HG02678 (cell line): ENCODE data around the gene ZBTB40.

Source experiments
- ATAC-seq: cut with Tn5 transposase; IDR thresholded peaks from one replicate; pipeline ENCODE4 v1.9.1; 2021; ENCODE audit warnings: mild to moderate bottlenecking, moderate library complexity; ENCODE audit not compliant: unreplicated experiment

The ZBTB40 gene

DNA sequence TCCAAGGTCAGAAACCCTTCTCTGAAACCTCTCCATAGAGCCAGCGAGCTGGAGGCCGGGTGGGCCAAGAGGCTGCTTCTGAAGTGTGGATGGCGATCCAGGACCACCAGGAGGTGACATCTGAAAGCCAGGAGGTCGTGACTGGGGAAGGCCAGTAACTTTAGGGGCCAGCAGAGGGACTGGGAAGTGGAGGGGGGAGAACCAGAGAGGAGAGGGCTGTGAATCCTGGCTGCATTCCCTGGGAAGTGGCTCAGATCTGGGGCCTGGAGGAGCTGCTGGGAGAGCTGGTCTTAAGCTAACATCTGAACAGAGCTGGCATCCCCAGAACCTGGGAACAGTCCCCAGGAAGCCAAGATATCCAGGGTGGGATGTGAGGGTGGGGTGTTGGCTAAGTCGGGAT lies 100.4 kb downstream of the ZBTB40 start:
- ATAC-seq = no peak

DNA sequence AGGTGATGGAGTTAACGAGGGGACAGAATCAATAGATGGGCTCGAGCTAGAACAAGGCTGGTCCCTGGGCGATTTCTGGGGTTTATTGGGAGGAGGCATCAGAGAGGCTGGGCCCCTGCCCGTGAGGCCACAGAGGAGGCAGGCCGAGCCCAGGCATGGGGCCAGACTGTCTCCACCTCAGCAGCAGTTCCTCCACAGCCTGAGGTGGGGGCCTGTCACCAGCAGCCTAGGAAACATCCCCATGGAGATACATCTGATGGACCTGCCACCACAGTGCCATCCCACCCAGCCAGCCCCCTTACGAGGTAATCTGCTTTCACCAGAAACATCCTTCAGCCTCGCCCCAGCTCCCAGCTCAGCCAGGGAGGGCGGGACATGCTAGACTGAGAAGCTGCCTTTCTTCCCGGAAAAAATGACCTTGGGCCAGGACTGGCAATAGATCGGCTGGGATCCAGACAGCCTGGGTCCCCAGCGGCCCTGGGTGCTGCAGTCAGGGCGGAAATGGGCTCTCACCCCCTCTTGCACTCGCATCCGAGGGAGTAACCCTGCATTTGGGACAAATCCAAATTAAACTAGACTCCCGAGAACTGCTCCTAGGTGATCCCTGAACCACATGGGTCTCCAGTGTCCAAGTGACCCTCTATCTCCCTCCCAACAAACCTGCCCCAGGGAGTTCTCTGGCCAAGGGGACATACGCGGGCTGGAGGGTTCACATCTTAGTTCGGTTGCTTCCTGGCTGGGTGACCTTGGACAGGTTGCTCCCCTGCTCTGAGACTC lies 101.6 kb downstream of the ZBTB40 start:
- ATAC-seq = no peak

DNA sequence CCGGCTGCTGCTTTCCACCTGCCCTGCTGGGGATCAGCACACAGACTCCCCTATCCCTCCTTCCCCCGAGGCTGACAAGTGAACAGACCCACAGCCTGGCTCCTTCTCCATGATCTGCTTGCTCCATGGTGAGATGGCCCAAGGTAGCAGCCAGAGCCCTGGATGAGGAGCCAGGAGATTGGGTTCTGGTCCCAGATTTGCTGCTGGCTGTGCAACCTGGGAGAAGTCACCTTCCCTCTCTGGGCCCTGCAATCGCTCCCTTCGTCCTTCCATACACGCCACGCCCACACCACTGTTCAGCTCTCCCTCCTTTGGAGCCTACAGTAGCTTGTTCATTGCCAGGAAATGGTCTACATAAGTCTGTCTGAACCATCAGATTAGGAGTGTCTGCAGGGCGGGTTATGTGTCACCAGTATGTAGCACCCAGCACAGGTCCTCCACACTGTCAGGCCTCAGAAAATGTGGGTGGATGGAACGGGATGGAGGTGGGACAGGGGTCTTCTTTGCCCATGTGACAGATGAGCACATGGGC lies 102.4 kb downstream of the ZBTB40 start:
- ATAC-seq = no peak

DNA sequence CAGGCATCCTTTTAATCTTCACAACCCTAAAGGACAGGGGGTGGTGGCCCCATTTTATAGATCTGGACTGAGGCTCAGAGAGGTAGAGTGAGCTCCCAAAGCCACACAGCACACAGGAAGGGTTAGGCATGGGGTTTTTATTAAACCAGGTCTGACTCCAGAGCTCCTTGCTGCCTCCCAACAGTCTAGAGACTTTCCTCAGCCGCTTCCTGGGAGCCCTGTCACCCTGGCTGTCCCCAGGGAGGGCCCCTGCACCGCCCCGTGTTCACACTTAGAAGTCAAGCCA lies 103.7 kb downstream of the ZBTB40 start:
- ATAC-seq = no peak

DNA sequence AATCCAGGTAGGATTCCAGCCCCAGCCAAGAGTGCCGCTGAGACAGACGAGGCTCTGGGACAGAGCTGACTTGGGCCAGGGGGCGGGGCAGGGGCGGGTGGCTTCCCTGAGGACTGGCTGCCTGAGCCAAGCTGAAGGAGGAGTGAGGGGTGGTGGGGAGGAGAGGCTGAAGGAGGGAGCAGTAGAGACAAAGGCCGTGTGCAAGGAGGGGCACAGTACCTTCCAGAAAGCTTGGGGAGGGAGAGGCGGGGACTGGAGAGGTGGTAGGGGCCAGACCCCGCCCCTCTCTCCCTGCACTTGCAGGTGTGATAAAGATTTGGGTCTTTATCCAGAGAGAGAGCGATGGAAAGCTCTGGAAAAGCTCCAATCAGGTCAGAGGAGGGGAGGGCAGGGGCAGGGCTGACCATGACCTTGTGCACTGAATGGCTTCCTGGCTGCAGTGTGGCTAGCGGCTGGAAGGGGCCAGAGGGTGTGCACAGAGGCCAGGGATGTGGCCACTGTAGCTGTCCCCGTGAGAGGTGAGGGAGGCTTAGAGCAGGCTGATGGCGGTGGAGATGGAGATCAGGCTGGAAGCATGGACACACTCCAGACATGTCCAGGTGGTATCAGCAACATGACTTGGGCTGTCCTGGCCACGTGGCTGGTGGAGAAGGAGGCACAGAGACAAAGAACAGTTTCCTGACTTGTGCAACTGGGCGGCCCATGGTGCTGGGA lies 104.9 kb downstream of the ZBTB40 start:
- no peak for ATAC-seq

DNA sequence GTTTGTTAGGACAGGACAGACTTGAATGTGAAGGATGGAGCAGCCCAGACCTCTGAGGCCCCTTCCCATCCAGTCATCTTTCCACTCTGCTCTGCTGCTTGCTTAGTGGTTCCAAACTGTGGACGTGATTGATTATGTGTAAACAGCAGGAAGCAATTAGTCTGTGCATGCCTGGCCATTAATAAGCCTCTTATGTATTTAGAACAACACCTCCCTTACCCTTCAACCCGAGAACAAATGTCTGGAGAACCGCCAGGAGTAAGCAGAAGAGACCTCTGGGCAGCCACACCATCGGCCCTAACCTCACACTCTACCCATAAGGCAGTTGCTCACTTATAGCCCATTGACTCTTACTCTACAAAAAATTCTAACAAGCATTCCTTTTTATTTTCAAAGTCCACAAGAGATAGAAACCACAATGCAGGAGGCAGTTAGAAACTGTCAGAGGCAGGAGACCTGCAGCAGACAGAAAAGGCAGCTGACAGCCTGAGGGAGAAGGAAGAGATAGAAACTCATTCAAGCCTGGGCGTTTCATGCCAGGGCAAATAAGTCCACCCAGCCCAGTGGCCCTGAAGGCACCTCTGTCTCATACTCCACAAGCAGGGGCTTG lies 105.8 kb downstream of the ZBTB40 start:
- ATAC-seq = no peak

DNA sequence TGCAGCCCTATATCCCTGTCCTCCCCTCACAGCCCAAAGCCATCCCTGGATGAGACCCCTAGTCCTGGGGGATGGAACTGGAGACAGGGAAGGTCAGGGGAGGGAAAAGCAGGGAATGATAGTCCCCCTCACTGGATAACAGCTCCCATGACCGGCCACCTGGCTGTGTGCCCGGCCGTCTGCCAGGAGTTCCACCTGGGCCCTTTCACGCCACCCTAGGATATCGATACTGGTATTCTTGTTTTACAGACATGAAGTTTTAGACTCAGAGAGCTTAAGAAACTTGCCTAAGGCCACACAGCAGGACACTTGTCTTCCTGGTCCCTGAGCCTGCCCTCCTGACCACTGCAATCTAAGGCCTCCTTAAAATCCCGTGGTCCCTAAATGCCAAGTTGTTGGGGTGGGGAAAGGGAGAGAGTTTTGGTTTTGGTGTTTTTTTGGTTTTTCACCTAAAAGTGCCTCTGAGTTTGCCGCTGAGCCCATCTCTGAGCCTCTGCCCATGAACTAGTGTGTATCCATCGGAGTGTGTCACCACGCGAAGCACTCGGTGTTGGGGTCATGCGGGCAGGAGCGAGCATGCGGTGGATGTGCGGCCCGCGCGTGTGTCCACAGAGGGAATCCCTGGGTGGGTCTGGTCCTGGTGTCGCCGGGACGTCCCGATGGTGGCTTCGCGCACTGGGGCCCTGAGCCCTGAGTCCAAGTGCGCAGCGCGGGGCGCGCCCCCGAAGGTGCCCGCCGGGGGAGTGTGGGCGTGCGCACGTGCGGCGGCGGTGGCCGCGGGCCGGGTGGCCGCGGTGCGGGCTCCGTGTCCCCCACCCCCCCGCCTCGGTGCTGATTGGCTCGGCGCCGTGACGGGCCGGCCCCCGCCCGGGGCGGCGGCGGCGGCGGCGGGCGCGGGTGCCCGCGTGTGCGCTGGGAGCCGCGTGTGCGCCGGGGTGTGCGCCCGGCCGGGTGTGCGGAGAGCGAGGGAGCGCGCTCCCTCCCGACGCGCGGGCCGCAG lies 111.2 kb downstream of the ZBTB40 start, which contains the start of gene EPHA8:
Gene EPHA8, plus strand, starts transcription at position 906 of the 1,000 bp plus-strand sequence. CDS start 147 bp downstream, outside the sequence.
- no peak for ATAC-seq

DNA sequence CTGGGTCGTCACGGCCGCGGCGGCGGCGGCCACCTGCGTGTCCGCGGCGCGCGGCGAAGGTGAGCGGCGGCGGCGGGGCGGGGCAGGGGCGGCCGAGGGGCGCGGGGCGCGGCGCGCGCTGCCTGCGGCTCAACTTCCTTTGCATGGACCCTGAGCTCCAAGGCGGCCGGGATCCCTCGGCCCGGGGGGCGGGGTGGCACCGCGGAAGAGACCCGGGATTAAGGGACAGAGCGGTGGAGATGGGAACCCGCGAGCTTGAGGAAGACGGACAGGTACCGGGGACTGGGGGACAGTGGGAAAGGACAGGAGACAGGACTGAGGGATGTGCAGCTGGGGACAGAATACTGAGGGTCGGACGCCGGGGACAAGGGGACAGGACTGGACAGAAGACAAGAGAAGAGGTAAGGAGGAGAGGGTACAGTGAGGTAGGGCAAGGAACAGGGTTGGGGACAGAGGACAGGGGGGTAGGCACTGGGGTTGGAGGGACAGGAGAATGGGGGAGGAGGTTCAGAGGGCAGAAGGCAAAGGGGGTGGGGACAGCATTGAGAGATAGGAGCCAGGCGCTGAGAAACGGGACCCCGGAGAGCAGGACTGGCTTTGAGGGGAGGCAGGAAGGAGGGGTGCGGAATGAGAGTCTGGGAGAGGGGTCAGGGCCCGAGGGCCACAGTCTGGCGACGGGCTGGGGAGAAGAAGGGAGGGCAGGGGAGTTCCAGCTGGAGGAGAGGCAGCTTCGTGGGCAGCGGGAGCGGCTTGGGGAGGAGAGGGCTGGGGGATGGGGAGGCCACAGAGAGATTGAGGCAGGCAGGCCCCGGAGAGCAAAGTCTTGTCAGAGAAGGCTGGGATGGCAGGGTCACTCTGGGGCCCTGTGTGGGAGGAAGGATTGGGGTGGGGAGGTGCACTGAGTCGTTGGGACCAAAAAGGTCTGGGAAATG lies 112.3 kb downstream of the ZBTB40 start:
- no peak for ATAC-seq

DNA sequence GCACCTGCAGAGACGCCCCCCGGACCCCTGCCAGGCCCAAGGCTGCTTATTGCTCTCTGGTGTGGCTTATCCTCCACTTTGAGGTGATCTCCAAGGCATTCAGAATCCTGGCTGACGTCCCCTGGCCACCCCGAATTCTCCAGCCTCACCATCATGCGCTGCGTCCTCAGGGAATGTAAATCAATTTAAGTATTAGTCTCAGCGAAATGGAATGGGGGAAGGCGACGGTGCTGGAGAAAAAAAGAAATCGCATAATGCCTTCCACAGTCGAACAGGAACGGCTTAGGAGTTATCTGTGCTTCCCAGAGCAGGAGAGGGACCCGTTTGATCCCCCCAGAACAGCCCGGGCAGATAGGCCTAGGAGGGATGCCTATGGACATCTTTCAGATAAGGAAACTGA lies 114.5 kb downstream of the ZBTB40 start:
- ATAC-seq = no peak

DNA sequence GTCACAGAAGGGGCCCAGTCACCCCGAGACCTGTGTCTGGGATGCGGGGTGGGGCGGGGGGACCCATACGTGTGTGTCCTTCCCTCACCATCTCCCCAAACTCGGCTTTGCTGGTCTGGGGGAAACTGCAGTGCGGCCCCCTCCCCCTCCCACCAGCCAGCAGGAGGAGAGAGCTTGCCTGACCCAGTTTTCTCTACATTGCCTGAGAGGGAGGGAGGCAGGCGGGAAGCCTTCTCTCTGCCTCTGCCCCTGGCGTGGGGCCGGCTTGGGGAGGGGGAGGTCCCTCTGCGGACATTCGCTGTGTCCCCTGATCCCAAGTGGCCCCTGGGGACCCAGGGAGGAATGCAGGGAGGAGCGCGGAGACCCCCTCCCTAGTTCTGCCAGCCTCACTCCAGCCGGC lies 115.5 kb downstream of the ZBTB40 start:
- no peak for ATAC-seq

DNA sequence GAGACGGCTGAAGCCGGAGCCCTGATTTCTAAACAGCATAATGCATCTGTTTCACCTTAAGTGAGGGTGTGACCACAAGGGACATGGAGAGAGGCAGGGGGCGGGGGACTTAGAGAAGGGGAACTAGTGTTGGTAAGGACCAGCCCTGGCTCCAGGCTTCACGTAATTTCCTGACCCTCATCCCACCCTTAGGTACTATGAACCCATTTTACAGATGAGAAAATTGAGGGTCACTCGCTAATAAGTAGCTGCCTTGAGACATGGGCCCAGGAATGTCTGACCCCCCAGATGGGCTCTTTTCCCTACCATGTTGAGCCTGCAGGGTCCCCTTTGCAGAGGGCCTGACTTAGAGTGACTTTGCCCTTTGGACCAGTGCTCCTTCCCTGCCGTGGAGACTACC lies 116.3 kb downstream of the ZBTB40 start:
- no peak for ATAC-seq

DNA sequence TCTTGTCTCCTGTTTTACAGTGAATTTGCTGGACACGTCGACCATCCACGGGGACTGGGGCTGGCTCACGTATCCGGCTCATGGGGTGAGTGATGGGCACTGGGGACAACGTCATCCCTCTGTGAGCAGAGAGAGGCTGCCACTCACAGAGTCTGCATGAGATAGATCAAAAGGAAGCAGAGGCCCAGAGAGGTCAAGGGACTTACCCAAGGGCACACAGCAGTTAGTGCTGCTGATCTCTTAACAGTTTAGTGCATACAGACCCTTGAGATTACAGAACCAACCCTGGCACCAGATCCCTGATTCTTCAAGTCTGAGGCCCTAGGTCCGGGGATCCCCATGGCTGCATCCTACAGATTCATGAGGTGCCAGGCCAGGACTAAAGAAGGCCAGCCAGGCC lies 117.6 kb downstream of the ZBTB40 start:
- ATAC-seq = no peak

DNA sequence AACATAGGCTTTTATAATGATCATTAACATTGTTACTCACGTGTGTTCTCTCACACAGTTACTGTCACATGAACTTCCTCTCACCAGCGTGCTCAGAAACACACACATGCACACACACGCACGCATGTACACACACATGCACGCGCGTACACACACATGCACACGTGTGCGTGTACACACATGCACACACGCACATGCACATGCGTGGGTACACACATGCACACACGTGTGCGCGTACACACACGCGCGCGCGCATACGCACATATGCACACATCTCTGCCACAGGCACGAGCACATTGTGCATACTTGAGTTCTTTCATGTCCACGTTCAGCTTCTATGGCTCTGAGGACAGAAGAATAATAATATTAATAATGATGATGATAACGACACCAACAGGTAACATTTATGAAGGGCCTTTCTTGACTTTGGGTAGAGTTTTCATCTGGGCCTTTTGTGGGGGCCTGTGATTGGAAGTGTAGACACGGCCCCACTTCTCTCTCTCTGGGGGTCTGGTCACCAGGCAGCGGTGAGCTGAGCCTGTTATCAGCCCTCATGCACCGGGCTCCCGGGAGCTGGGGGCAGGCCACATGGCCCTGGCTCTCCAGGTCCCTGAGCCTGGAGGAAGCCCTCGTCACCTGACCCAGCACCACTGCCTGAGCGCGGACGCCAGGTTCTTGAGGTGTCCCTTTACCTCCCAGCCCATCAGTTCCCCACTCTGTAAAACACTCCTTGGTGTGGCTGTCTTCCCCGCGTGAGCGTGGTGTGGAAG lies 118.7 kb downstream of the ZBTB40 start:
- ATAC-seq = no peak

DNA sequence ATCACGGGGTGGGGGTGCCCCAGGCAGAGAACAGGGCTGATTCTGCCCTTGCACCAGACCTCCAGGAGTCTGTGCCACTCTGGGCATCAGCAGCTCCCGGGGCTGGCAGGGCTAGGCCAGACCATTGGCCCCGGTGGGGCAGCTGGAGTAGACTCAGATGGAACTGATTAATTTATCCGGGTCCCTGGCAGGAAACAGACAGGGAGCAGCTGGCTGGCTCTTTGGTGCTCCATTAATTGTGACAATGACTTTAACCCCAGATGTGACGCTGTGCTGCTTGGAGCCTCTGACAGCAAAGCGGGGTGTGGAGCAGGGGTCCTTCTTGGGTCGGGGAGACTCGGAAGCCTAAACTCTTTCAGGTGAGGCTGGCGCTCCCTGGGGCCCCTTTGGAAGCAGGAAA lies 121.2 kb downstream of the ZBTB40 start:
- no peak for ATAC-seq

DNA sequence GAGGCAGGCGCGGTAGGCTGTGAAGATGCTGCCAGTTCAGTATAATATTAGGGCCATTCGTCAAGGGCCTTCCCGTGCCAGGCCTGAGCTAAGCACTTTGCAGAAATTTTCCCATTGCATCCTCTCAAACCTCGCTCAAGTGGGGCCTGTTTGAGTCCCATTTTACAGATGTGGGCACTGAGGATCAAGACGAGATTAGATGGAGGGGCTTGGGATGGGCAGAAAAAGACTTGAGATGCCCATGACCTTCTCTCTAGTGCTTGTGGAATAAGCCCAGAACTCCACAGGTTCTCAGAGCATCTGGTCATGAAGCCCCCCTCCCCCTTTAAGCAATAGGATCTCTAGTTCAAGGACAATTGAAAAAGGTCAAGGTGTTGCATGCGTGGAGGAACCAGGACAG lies 121.6 kb downstream of the ZBTB40 start:
- ATAC-seq = no peak

DNA sequence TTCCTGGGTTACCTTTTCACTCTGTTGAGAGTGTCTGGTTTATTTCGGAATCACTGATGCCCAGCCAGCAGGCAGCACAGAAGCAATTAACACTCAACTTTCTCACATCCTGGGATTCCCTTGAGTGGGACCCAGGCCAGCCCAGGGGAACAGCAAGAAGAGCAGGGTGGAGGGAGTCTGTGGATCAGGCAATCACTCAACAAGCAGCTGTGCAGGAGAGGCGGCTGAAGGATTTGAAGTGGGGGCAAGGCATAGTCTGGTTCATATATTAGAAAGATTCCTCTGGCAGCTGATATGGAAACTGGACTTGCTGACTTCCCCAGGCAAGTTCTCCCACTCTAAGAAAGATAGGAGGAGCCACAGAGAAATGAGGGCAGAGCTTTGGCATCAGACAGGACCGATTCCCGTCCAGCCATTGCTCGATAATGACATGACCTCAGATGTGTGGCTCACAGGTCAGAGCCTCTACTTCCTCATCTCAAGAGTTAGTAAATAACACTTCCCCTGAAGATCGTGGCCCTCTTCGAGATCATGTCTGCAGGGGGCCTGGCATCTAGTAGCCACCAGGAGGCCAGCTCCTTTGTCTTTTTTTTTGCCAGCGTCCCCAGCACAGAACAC lies 124.0 kb downstream of the ZBTB40 start:
- no peak for ATAC-seq

DNA sequence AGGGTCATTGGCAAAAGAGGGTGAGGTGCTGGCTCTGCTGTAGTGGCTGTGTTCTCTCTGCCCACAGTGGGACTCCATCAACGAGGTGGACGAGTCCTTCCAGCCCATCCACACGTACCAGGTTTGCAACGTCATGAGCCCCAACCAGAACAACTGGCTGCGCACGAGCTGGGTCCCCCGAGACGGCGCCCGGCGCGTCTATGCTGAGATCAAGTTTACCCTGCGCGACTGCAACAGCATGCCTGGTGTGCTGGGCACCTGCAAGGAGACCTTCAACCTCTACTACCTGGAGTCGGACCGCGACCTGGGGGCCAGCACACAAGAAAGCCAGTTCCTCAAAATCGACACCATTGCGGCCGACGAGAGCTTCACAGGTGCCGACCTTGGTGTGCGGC lies 124.5 kb downstream of the ZBTB40 start:
- no peak for ATAC-seq

DNA sequence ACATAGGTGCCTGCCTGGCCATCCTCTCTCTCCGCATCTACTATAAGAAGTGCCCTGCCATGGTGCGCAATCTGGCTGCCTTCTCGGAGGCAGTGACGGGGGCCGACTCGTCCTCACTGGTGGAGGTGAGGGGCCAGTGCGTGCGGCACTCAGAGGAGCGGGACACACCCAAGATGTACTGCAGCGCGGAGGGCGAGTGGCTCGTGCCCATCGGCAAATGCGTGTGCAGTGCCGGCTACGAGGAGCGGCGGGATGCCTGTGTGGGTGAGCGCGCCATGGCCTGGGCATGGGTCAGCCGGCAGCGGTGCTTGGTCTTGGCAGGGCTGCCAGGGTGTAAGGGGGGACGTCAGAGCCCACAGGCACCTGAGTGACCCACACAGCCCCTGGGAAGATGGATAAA lies 125.0 kb downstream of the ZBTB40 start:
- no peak for ATAC-seq
